ENCODE measurements around the gene F7. TPM values are rescaled to one million over a fixed set of nuclear protein-coding genes. Genes with fewer than 3 reads are reported as not detected.
"Not testable (repeated sequence)": the region's sequence is repeated elsewhere in the genome, so short reads cannot be mapped to it uniquely, and the experiment has no call there.

The F7 gene
- polyA plus RNA-seq, 2 of the 4 experiments (the other 2 are of a cell fraction), result 0.26 to 0.65 TPM

DNA sequence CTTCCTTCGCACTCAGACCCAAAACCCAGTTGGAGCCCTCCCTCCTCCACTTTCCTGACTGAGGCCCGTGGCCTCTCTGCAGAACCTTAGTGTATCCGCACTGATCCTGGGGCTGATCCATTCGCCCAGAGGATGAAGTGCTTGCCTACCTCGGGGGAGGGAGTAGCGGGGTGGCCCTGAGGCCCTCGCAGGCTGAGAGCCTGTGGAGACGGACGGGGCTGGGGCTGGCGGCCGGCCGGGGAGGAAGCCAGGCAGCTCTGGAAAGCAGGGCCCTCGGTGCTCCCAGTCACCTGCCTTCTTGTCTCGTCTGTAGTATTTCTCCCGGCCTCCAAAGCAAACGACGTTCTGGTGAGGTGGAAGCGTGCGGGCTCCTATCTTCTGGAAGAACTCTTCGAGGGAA is 54.1 kb downstream of the F7 start:
- Histone ChIP-seq H3K9me3 (no peaks in the 10 kb centered on the region), H3K4me3 (no peak overlapping the region), H3K4me2 (no peak overlapping the region), H3K27ac (no peak overlapping the region), H3K4me1 (0 out of 3 replicates have a peak, but pooled peaks cover under 1% of the 10 kb centered on the region)
- TF ChIP-seq GATA3 (IDR thresholded peaks at IDR 0.05; ENCODE audit: borderline replicate concordance), result no peak
- ChIA-PET POLR2A (no interaction called here), CTCF (no interaction called here)
- no peak for FAIRE-seq
- ATAC-seq, result no peak
- no peak for DNase-seq (ENCODE audit: low read depth in 1 of 2, low spot score in 1 of 2)
- 77% methylated on average over 14 of the region's 20 CpGs for WGBS (ENCODE audit: missing lambda C conversion rate)

DNA sequence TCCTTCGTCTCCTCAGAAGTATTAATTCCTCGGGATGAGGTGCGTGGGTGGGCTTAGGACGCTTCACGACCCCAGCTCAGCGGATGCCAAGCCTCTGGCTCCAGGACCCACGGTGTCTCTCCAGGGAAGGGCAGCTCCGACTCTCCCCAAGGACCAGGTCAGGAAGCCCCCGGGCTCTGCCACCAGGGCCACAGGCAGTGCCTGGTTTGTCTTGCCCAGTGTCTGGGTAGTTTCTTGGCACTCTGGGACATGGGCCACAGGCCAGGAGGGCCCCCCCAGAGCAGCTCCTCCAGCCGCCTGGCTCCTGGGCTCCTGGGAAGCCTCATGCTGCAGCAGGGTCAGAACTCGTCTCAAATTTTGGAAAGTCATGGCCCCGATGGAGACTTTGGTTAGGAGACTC is 55.4 kb downstream of the F7 start:
- H3K27ac ChIP-seq, result no peak overlapping the region
- H3K9me3 ChIP-seq, result no peaks in the 10 kb centered on the region
- no peak for TF ChIP-seq CBX2 (IDR thresholded peaks at IDR 0.05; ENCODE audit: borderline replicate concordance, low read depth)
- no peak for TF ChIP-seq GATA3 (IDR thresholded peaks at IDR 0.05; ENCODE audit: borderline replicate concordance)
- TF ChIP-seq FOSL2 (IDR thresholded peaks at IDR 0.05), result no peak
- no peak for TF ChIP-seq FOSL2 (CRISPR knock-in tag; IDR thresholded peaks at IDR 0.05)
- TF ChIP-seq ZFP36 (IDR thresholded peaks at IDR 0.05; ENCODE audit: borderline replicate concordance, partially characterized antibody), result no peak
- TF ChIP-seq CBX8 (IDR thresholded peaks at IDR 0.05), result no peak
- TF ChIP-seq ZSCAN20 (CRISPR knock-in tag; IDR thresholded peaks at IDR 0.05), result no peak
- no peak for TF ChIP-seq EHMT2 (IDR thresholded peaks at IDR 0.05; ENCODE audit: low read depth)
- 69% methylated on average over 8 of the region's 12 CpGs for WGBS (ENCODE audit: missing lambda C conversion rate)
- FAIRE-seq, result no peak
- no peak for DNase-seq (ENCODE audit: low read depth in 1 of 2, low spot score in 1 of 2)
- CTCF ChIA-PET, result no interaction called here
- H3K4me1 ChIP-seq, result no peaks in the 10 kb centered on the region
- no peak; a peak in 1 of 6 replicates for ATAC-seq
- no peak overlapping the region for H3K4me2 ChIP-seq
- POLR2A ChIA-PET, result no interaction called here
- H3K4me3 ChIP-seq, result no peak overlapping the region

DNA sequence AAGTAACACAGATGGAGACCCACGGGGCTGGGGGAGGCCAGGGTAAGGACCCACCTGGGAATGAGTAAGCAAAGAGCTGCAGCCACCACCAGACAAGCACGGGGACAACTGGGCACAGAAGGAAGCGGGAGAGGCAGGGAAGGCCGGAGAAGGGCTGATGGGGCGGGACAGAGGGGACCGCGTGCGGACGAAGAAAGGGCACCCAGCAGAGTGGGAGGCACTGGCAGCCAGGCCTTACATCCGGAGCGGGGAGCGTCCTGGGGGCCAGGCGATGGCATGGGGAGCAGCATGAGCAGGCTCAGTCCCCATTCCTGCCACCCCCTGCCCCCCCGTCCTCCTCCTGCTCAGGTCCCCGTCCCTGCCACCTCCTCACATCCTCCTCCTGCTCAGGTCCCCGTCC is 55.8 kb downstream of the F7 start:
- WGBS (ENCODE audit: missing lambda C conversion rate), result 71% methylated on average over 13 of the region's 16 CpGs
- Histone ChIP-seq H3K4me1 (no peaks in the 10 kb centered on the region), H3K27ac (no peak overlapping the region), H3K9me3 (no peaks in the 10 kb centered on the region), H3K4me3 (no peak overlapping the region), H3K4me2 (no peak overlapping the region)
- TF ChIP-seq, protein P1, sequence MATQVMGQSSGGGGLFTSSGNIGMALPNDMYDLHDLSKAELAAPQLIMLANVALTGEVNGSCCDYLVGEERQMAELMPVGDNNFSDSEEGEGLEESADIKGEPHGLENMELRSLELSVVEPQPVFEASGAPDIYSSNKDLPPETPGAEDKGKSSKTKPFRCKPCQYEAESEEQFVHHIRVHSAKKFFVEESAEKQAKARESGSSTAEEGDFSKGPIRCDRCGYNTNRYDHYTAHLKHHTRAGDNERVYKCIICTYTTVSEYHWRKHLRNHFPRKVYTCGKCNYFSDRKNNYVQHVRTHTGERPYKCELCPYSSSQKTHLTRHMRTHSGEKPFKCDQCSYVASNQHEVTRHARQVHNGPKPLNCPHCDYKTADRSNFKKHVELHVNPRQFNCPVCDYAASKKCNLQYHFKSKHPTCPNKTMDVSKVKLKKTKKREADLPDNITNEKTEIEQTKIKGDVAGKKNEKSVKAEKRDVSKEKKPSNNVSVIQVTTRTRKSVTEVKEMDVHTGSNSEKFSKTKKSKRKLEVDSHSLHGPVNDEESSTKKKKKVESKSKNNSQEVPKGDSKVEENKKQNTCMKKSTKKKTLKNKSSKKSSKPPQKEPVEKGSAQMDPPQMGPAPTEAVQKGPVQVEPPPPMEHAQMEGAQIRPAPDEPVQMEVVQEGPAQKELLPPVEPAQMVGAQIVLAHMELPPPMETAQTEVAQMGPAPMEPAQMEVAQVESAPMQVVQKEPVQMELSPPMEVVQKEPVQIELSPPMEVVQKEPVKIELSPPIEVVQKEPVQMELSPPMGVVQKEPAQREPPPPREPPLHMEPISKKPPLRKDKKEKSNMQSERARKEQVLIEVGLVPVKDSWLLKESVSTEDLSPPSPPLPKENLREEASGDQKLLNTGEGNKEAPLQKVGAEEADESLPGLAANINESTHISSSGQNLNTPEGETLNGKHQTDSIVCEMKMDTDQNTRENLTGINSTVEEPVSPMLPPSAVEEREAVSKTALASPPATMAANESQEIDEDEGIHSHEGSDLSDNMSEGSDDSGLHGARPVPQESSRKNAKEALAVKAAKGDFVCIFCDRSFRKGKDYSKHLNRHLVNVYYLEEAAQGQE (IDR thresholded peaks at IDR 0.05), result no peak
- no peak for TF ChIP-seq EHMT2 (IDR thresholded peaks at IDR 0.05; ENCODE audit: low read depth)
- TF ChIP-seq HDAC2 (IDR thresholded peaks at IDR 0.05), result no peak
- TF ChIP-seq JUN (IDR thresholded peaks at IDR 0.05), result no peak
- no peak for TF ChIP-seq ZSCAN20 (CRISPR knock-in tag; IDR thresholded peaks at IDR 0.05)
- TF ChIP-seq, protein P2, sequence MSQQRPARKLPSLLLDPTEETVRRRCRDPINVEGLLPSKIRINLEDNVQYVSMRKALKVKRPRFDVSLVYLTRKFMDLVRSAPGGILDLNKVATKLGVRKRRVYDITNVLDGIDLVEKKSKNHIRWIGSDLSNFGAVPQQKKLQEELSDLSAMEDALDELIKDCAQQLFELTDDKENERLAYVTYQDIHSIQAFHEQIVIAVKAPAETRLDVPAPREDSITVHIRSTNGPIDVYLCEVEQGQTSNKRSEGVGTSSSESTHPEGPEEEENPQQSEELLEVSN (IDR thresholded peaks at IDR 0.05; ENCODE audit: borderline replicate concordance, low read depth), result no peak
- no peak for TF ChIP-seq POLR2A (IDR thresholded peaks at IDR 0.05; ENCODE audit: low read length)
- TF ChIP-seq HOXA7 (CRISPR knock-in tag; IDR thresholded peaks at IDR 0.05), result no peak
- TF ChIP-seq NR3C1 (IDR thresholded peaks at IDR 0.05), result no peak
- no peak for TF ChIP-seq TP53 (CRISPR knock-in tag; IDR thresholded peaks at IDR 0.05)
- TF ChIP-seq, protein P3, sequence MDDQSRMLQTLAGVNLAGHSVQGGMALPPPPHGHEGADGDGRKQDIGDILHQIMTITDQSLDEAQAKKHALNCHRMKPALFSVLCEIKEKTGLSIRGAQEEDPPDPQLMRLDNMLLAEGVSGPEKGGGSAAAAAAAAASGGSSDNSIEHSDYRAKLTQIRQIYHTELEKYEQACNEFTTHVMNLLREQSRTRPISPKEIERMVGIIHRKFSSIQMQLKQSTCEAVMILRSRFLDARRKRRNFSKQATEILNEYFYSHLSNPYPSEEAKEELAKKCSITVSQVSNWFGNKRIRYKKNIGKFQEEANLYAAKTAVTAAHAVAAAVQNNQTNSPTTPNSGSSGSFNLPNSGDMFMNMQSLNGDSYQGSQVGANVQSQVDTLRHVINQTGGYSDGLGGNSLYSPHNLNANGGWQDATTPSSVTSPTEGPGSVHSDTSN (IDR thresholded peaks at IDR 0.05), result no peak
- TF ChIP-seq, protein P4, sequence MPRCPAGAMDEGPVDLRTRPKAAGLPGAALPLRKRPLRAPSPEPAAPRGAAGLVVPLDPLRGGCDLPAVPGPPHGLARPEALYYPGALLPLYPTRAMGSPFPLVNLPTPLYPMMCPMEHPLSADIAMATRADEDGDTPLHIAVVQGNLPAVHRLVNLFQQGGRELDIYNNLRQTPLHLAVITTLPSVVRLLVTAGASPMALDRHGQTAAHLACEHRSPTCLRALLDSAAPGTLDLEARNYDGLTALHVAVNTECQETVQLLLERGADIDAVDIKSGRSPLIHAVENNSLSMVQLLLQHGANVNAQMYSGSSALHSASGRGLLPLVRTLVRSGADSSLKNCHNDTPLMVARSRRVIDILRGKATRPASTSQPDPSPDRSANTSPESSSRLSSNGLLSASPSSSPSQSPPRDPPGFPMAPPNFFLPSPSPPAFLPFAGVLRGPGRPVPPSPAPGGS (IDR thresholded peaks at IDR 0.05), result no peak
- TF ChIP-seq RARB (CRISPR knock-in tag; IDR thresholded peaks at IDR 0.05), result no peak
- TF ChIP-seq EP300 (IDR thresholded peaks at IDR 0.05), result no peak
- FAIRE-seq (no peak), ATAC-seq (no peak), DNase-seq (ENCODE audit: low read depth in 1 of 2, low spot score in 1 of 2) (no peak)
- POLR2A ChIA-PET, result no interaction called here
- CTCF ChIA-PET, result no interaction called here

DNA sequence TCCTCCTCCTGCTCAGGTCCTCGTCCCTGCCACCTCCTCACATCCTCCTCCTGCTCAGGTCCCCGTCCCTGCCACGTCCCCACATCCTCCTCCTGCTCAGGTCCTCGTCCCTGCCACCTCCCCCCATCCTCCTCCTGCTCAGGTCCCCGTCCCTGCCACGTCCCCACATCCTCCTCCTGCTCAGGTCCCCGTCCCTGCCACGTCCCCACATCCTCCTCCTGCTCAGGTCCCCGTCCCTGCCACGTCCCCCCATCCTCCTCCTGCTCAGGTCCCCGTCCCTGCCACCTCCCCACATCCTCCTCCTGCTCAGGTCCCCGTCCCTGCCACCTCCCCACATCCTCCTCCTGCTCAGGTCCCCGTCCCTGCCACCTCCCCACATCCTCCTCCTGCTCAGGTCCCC is 56.4 kb downstream of the F7 start:
- FAIRE-seq; DNase-seq (ENCODE audit: low read depth in 1 of 2, low spot score in 1 of 2); H3K4me1 ChIP-seq; H3K4me3 ChIP-seq; CTCF ChIA-PET; ATAC-seq; H3K9me3 ChIP-seq; POLR2A ChIA-PET; H3K27ac ChIP-seq; H3K4me2 ChIP-seq: not testable (repeated sequence)
- no CpG with 5 or more reads among the region's 13 CpGs for WGBS (ENCODE audit: missing lambda C conversion rate)

Measured in A549 (cell line).